Measurements from ENCODE around the gene PHACTR3. TPM values are rescaled to one million over a fixed set of nuclear protein-coding genes. Genes with fewer than 3 reads are reported as not detected.

The PHACTR3 gene
- total RNA-seq, 4 donors from 2014 or later = 0.66 to 7.8 TPM; not detected in 2

GRCh38 chr20:59624401-59624800, 20.1 kb downstream of the PHACTR3 start:
- no peak for TF ChIP-seq CTCF (IDR thresholded peaks at IDR 0.05; ENCODE audit: low read depth)

- no peak for TF ChIP-seq CTCF (IDR thresholded peaks at IDR 0.05; ENCODE audit: low read depth)
Measured at GRCh38 chr20:59625214-59625922, 21.0 kb downstream of the PHACTR3 start.

- no peak for TF ChIP-seq CTCF (IDR thresholded peaks at IDR 0.05; ENCODE audit: low read depth)
Measured at GRCh38 chr20:59627298-59627697, 23.0 kb downstream of the PHACTR3 start.

GRCh38 chr20:59628171-59628570, 23.8 kb downstream of the PHACTR3 start:
- TF ChIP-seq CTCF (IDR thresholded peaks at IDR 0.05; ENCODE audit: low read depth) = no peak

GRCh38 chr20:59629141-59630045, 25.1 kb downstream of the PHACTR3 start:
- no peak for TF ChIP-seq CTCF (IDR thresholded peaks at IDR 0.05; ENCODE audit: low read depth)

GRCh38 chr20:59630526-59630925, 26.2 kb downstream of the PHACTR3 start:
- TF ChIP-seq CTCF (IDR thresholded peaks at IDR 0.05; ENCODE audit: low read depth) = no peak

All from subcutaneous adipose tissue (tissue), 4 donors.